Renal pelvis (tissue), 4 donors: Measurements from ENCODE around the gene KIF5B. TPM values are rescaled to one million over a fixed set of nuclear protein-coding genes. Genes with fewer than 3 reads are reported as not detected.
A peak's percentile ranks its signal among the peaks of the same experiment; 100 is the strongest.
"Not testable (repeated sequence)": the region's sequence is repeated elsewhere in the genome, so short reads cannot be mapped to it uniquely, and the experiment has no call there.

Experiments used
- DNase-seq: peaks from one replicate; pipeline ENCODE4 v3.0.0-alpha.2; 2013
- polyA plus RNA-seq, 3 donors: library from polyadenylated mRNA; unstranded; fragments of 120-200 nt; gene quantifications; one replicate each; pipeline ENCODE4 v1.2.1, GENCODE V29; 2013; ENCODE audit not compliant: insufficient read length in 3 of 3

Gene KIF5B
- polyA plus RNA-seq, 3 donors = 123 to 155 (median 149) TPM

DNA sequence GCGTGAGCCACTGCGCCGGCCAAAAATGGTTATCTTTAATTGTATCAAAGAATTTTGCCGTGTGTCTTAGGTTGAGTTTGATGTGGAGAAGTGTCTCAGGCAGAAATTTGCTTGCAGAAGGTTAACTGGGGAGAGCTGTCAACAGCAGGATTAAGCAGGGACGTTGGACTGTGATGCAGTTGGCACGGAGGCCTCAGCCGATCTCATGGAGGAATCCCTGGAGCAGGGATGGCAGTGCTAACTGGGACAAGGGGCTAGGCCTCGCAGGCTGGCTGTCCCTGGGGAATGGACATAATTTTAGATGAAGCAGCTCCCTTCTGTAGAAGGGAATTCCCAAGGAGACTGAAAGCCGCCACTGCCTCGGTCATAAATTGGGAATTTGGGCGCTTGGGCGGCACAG is 12.3 kb upstream of the KIF5B start:
- DNase-seq = no peak

DNA sequence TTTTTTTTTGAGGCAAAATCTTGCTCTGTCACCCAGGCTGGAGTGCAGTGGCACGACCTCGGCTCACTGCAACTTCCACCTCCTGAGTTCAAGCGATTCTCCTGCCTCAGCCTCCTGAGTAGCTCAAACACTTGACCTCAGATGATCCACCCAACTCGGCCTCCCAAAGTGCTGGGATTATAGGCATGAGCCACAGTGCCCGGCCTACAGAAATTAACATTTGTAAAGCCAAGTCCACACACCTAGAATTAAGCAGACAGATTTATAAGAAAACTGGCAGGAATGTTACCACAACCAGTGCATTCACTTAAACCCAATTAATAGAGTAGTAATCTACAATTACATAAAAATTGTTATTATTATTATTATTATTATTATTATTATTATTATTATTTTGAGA is 11.7 kb upstream of the KIF5B start:
- DNase-seq = not testable (repeated sequence)

DNA sequence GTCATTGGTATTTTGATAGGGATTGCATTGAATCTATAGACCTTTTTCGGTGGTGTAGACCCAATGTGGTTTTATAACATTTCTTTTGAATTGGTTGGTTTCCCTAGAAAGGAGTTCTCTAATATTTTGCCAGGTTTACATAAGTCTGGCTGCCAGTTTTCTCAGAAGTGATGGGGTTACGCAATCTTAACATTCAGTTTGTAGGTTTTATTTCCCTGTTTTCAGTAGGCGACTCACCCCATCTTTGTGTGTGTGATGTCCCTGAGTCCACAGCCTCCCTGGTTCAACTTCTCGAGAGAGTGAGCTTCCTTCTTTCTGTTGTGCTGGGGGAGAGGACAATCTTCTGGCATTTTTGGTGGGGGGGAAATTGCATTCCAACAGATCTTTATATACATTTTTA is 9.6 kb upstream of the KIF5B start:
- DNase-seq = no peak

DNA sequence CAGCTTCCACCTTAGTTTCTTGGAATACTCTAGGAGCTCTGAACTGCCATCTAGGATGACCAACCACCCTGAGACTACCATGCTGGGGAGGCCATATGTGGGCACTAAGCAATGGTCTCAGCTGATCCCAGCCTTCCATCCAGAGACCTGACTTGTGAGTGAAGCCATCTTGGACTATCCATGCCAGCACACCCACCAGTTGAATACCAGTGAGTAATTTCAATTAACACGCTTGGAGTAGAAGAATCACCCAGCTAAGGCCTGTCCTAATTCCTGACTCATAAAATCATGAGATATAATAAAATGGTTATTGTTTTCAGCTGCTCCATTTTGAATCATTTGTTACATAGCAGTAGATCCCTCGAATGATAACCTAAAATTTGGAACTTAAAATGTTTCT is 5.2 kb upstream of the KIF5B start:
- DNase-seq = no peak

DNA sequence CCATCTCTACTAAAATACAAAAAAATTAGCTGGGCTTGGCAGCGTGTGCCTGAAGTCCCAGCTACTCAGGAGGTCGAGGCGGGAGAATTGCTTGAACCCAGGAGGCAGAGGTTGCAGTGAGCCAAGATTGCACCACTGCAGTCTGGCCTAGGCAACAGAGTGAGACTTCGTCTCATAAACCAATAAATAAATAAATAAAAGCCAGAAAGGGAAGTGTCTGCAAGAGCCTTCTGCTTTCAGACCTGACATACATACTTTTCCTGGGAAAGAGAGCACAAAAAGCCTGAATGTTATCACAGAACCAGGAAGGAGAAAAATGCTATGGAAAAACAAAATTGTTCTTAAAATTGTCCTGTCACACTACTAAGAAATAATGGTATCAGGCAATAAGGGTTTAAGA is 4.1 kb upstream of the KIF5B start:
- no peak for DNase-seq

DNA sequence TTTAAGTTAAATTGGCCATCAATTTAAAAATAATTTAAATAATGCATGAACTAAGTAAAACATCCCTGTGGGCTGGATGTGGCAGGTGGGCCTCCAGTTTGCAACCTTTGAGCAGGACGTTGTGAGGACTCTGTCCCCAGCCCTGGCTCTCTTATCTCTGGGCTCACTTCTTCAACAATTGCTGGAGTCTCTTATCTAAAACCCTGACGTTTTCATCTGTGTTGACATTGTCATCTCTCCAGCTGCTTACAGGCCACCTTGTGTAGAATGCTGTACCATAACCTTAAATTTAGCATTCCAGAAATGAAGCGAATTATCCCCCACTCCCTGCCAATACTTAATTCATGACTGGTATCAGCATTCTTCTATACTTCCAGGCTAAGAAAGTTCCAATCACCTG is 3.2 kb upstream of the KIF5B start:
- no peak for DNase-seq

DNA sequence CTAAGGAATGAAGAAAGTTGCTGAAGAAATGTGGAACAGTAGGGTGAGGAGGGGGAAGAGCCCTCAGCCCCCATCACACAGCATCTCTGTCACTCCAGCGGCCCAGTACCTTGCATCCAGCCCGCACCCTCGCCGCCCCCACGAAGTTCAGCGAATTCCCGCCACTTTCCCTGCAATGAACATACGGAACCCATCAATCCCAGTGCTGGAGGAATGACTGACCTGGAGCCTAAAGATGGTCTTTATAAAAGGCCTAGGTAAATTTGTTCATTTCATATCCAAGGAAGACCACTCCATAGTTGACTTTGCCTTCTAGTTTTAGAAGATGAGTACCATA is 779 bp upstream of the KIF5B start:
- no peak for DNase-seq

DNA sequence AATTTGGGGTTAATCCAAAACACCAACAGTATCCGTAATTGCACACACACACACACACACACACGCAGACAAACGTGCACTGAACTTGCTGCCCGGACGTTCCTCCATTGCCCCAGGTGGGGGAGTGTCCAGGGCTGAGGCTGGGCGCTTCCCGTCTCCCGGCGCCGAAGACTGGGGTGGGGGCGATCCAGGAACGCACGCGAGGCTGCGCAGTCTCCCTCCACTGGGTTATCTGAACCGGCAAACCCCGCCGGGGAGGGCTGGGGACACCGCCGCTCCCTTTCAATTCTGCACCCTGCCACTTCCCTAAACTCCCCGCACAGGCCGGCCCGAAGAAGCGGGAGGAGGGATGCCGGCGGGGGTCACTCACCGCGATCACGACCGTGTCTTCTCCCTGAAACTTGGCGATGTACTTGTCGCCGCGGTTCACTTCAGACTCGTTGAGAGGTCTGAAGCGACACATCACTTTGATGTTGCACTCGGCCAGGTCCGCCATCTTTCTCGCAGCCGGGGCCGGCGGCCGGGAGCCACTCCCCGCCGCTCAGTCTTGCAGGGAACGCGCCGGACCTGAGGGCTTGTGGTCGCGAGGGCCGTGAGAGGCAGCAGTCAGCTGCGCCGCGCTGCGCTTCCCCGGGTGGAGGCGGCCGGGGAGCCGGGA is 618 bp downstream of the KIF5B start:
- DNase-seq = peak; percentile 76

DNA sequence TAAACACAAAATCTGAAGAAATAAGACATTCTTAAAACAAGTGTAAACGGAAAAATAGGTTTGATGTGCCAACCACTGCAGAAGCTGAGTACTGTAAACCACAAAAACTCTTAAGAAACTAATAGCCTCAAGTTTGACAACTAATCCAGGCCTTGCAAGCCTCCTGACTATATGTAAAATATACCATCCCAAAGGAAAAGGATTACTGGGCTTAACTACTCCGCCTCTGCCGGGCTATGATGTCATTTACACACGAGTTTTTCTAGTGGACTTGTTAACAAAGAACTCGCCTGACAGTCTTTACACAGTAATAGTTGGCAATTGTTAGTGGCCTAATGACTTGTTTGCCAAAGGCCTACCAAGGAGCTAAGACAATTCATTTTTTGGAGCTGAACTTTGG is 2.1 kb downstream of the KIF5B start:
- DNase-seq = peak; percentile 37

DNA sequence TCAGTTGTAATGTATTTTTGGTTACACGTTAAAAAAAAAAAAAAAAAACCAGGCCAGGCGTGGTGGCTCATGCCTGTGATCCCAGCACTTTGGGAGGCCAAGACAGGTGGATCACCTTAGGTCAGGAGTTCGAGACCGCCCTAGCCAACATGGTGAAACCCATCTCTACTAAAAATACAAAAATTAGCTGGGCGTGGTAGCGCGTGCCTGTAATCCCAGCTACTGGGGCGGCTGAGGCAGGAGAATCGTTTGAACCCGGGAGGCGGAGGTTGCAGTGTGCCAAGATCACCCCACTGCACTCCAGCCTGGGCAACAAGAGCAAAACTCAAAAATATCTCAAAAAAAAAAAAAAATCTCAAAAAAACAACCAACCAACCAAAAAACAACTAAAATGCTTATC is 2.8 kb downstream of the KIF5B start:
- not testable (repeated sequence) for DNase-seq

DNA sequence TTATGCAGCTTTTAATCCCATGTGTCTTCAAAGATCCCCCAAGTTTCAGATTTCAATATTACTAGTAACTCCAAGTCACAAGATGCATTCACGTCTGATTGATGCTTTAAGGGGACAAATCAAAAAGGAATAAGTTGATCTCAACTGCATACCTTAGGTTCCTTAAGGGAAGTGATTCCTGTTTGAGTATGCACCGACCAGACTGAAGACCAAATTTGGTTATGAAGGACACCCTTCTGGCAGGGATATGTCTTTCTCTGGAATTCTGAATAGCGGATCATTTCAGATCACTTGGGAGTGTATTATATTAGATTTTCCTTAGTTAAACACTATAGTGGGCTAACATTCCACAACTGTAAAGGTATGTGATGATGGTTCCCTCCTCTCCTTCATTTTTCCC is 4.3 kb downstream of the KIF5B start:
- DNase-seq = no peak

DNA sequence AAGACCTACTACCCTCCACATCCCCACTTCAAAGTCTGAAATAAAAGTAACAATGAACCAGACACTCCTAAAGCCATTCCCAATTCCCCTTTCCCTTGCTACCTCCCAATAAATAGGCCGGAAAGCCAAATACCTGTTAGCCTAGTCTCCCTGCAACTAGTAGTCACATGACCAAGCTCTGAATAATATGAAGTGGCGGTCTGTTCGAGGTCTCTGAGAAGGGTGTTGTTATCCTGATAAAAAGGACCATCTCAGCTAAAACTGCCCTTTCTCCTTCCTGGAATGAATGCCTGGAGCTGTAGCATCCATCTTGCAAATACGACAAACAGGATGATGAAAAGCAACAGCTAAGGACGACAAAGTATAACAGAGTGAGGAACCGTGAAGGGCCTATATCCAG is 6.0 kb downstream of the KIF5B start:
- no peak for DNase-seq

DNA sequence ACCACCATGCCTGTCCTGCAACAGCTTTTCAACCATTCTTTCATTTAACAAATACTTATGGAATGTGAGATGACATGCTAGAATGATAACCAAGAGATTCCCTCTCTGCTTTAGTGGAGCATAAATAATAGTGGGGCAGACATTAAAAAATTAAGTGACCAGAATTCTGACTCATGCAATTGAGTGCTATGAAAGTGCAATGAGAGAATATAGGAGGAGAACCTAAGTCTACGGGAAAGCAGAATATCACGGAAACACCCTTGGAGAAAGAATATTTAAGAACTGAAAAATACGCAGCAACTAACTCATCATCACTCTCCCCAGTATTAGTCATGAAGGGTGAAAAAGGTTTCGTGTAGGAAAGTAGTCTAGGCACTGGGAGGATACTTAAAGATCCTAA is 7.1 kb downstream of the KIF5B start:
- DNase-seq = no peak

DNA sequence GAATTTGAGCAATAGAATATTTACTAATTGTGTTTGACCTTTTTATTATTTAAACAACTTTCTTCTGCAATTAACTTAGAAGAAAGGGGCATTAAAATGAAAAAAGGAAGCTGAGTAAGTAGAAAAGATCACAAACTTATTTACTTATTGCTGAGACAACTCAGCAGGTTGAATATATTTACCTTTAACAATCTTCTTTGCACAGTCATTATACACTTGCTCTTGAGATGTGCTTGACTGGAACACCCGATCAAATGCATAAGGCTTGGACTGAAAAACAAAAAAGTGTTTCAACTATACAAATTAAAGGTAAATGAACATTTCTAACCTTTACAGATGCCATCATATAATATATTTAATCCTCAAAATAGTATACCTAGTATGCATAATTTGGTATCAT is 7.9 kb downstream of the KIF5B start:
- DNase-seq = no peak

DNA sequence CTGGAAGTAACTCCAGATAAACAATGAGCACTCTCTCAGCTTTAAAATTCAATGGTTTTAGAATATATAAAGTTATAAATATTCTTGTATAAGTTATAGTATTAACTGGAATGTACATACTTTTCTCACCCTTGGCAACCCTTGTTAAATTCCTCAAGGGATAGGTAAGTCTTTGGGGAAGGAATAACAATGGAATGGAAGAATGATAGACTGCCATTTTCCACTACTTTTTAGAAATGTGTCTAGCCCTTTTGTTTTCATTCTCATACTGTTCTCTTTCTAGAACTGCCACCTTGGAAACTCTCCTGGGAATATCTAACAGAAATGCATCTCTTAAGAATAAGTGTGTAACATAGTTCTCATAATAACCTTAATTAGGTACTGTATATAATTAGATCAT is 8.3 kb downstream of the KIF5B start:
- no peak for DNase-seq

DNA sequence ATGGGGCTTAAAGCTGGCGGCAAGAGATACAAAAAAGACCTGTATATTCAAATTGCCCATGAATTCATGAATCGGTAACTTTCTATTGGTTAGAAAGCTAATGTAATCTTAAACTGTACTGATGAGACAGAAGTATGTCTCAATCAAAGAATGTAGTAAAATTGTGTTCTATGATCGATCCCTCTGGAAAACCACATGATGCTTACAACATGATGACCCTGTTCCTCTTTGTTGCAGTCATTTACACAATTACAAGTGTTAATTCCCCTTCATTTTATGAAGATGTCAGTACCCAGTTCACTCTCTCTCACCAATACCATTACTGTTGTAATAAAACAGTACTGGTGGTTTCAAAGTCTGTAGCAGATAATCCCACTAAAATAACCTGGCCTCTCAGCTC is 10.1 kb downstream of the KIF5B start:
- DNase-seq = no peak

DNA sequence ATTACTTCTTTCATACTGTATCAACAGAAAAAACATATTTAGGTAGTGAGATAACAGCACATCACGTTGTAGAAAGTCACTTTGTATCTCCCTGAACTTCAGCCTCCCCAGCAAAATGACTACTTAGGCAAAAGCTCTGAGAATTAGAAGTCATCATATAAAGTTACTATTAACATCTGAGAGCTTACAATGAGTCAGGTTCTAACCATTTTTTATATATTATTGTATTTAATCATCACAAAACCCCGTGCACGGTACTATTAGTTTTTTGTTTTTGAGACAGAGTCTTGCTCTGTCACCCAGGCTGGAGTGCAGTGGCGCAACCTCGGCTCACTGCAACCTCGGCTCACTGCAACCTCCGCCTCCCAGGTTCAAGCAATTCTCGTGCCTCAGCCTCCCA is 13.5 kb downstream of the KIF5B start:
- not testable (repeated sequence) for DNase-seq

DNA sequence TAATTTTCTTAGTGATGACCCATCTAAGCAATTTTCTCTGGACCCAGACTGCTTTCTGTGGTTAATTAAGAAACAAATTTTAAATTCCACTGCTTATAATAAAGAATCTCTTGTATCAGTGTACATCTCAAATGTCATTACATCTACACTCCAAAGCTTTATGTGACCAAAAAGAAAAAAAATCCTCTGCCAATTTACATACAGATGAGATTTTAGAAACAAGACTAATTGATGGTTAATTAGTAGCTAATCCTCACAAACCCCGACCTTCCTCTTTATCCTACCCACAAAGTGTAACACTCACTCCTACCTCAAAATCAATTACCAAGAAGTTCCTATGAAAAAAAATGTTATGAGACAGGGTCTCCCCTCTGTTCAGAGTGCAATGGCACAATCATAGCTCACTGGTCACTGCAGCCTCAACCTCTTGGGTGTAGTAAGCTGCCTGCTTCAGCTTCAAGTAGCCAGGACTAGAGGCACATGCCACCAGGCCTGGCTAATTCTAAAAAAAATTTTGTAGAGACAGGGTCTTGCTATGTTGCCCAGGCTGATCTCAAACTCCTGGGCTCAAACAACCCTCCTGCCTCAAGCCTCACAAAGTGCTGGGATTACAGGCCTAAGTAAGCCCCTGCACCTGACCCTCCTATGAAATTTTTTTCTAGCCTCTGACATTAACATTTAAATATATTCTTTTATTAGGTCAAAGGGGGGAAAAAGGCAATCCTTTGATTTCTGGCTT is 14.8 kb downstream of the KIF5B start:
- no peak for DNase-seq

DNA sequence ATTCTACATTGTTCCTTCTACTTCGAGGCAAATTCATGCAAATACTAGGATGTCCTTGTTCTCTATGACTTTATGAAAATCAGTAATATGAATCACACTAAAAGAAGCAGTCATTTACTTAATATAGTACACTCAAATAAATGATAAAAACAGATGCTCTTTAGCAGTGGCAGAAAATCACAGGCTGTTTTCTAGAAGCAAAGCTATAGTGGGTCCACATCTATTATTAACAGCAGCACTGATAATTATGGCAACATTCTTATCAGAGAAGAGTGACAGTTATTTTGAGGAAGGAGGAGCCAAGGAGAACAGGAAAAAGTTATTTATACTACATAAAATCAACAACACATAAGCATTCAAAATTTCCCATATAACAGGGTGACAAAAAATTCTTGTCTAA is 16.5 kb downstream of the KIF5B start:
- DNase-seq = no peak

DNA sequence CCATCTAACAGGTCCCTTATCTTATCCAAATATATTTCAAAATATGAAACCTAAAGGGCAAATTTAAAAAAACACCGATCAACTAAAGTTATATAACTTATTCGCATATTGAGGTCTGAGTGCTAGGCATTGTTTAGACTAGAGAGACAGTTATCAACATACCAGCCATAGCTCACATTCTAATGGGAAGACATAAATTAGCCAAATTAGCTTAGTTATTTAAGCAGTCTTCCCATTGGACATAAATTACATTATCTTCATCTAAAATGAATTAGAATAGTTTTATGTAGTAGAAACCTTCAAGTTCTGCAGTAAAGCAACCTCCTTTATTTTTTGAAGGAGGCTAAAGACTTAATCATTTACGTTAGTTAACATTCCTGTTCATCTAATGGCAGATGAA is 17.4 kb downstream of the KIF5B start:
- no peak for DNase-seq

DNA sequence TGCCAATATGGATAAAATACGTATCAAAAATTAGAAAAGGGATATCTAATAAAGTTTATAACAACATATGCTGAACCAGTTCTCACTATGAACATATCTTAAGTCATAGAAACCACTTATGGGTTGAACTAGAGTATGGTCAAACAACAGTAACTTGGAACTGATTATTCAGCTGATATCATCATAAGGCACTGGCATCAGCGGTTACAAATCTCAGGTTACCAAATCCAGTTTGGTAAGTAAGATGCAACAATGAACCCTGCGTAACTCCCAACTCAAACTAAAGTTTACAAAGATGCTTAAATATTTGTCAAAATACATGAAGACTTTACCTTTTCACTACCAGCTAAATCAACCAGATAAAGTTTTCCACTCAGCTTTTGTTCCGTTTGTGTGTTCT is 19.3 kb downstream of the KIF5B start:
- no peak for DNase-seq

DNA sequence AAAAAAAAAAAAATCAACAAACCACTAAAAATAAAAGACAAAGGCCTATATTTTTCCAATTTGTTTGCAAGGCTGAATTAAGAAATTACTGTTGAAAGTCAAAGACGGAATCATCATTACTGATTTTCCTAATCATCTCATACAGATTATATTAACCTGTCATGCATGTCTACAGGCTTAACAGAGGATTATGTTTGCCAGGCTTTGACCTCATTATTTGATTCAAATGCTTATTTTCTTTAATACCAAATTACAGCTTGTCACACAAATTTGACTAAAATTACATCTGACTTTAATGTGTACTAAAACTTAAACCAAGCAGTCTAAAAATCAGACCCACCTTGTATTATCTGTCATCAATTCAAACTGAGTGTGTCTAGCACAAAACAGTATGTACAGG is 21.2 kb downstream of the KIF5B start:
- no peak for DNase-seq

DNA sequence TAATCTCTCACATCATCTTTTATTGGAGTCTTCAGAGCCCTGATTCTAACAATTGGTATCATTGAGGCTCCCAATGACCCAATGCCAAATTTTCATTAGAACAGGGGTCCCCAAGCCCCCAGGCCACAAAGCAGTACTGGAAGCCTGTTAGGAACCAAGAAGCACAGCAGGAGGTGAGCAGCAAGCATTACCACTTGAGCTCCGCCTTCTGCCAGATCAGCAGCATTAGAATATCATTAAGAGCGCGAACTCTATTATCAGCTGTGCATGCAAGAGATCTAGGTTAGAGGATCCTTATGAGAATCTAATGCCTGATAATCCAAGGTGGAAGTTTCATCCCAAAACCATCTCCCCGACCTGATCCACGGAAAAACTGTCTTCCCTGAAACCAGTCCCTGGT is 23.1 kb downstream of the KIF5B start:
- DNase-seq = no peak

DNA sequence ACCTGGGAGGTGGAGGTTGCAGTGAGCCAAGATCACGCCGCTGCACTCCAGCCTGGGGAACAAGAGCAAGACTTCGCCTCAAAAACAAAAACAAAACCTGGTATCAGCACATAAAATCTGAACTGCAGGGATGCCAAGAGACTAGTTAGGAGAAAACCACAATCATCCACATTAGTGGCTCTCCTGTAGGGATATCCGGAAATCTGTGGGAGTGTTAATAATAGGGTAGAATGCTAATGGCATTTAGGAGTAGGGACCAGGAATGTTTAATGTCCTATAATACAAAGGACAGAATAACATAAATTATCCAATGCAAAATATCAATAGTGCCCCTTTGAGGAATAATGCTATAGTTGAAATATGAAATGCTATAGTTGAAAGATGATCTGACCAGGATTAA is 24.3 kb downstream of the KIF5B start:
- no peak for DNase-seq
